ENCODE results near the gene NGEF.
"Not testable (repeated sequence)": the region's sequence is repeated elsewhere in the genome, so short reads cannot be mapped to it uniquely, and the experiment has no call there.

NGEF gene

GRCh38 chr2:233022561-233022960, 9.5 kb upstream of the NGEF start:
- no peak for DNase-seq

- DNase-seq, result no peak
Observed at GRCh38 chr2:233021771-233022170, 8.7 kb upstream of the NGEF start.

GRCh38 chr2:233020454-233020853, 7.4 kb upstream of the NGEF start:
- no peak for DNase-seq

- not testable (repeated sequence) for DNase-seq
Observed at GRCh38 chr2:233019610-233020009, 6.6 kb upstream of the NGEF start.

GRCh38 chr2:233017947-233018346, 4.9 kb upstream of the NGEF start:
- DNase-seq, result no peak

GRCh38 chr2:233015019-233015645, 2.1 kb upstream of the NGEF start:
- DNase-seq, result no peak

GRCh38 chr2:233013650-233014049, 594 bp upstream of the NGEF start:
- no peak for DNase-seq

GRCh38 chr2:233012301-233012971, 620 bp downstream of the NGEF start:
- no peak for DNase-seq

GRCh38 chr2:233011702-233012131, 1.3 kb downstream of the NGEF start:
- DNase-seq, result no peak

GRCh38 chr2:233011268-233011650, 1.8 kb downstream of the NGEF start:
- DNase-seq, result no peak

- DNase-seq, result no peak
Observed at GRCh38 chr2:233010569-233011267, 2.3 kb downstream of the NGEF start.

- no peak for DNase-seq
Observed at GRCh38 chr2:233009661-233010060, 3.4 kb downstream of the NGEF start.

GRCh38 chr2:233007739-233008138, 5.3 kb downstream of the NGEF start:
- no peak for DNase-seq

- DNase-seq, result no peak
Observed at GRCh38 chr2:233007270-233007669, 5.8 kb downstream of the NGEF start.

GRCh38 chr2:233006648-233007047, 6.4 kb downstream of the NGEF start:
- no peak for DNase-seq

- DNase-seq, result no peak
Observed at GRCh38 chr2:233005096-233005495, 8.0 kb downstream of the NGEF start.

- DNase-seq, result no peak
Observed at GRCh38 chr2:233003658-233004555, 9.1 kb downstream of the NGEF start.

- DNase-seq, result no peak
Observed at GRCh38 chr2:233002829-233003657, 10.0 kb downstream of the NGEF start.

- DNase-seq, result no peak
Observed at GRCh38 chr2:233000886-233001750, 11.9 kb downstream of the NGEF start.

GRCh38 chr2:232999354-232999753, 13.7 kb downstream of the NGEF start:
- DNase-seq, result no peak

GRCh38 chr2:232998666-232998985, 14.4 kb downstream of the NGEF start:
- DNase-seq, result no peak
